ENCODE data around the gene CD300LG. TPM values are rescaled to one million over a fixed set of nuclear protein-coding genes. Genes with fewer than 3 reads are reported as not detected.
"Not testable (repeated sequence)": the region's sequence is repeated elsewhere in the genome, so short reads cannot be mapped to it uniquely, and the experiment has no call there.

The CD300LG gene
- total and polyA plus RNA-seq, 9 donors = 0.13 to 6.8 (median 2.1) TPM

DNA sequence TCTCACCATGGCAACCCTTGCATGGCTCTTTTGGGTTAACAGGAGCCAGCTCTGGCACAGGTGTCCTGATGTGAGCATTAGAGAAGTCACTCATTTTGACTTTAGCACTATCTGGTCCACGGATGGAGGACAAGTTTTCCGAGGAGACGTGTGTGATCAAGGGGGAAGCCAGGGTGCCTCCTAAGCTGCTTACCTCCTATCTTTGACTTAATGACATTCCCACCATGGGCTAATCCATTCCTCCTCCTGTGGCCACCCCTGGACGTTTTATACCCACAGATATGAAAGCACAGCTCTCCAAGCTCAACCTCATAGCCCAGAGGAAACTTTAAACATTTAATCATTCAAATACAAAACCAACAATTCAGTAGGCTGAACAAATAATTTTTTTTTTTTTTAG is 41.6 kb downstream of the CD300LG start:
- Histone ChIP-seq H3K4me1 (ENCODE audit: insufficient read depth) (no peaks in the 10 kb centered on the region), H3K9me3 (no peaks in the 10 kb centered on the region), H3K27ac (no peak overlapping the region), H3K27me3 (no peaks in the 10 kb centered on the region), H3K4me3 (no peak overlapping the region), H3K36me3 (no peaks in the 10 kb centered on the region)
- TF ChIP-seq, protein P1, sequence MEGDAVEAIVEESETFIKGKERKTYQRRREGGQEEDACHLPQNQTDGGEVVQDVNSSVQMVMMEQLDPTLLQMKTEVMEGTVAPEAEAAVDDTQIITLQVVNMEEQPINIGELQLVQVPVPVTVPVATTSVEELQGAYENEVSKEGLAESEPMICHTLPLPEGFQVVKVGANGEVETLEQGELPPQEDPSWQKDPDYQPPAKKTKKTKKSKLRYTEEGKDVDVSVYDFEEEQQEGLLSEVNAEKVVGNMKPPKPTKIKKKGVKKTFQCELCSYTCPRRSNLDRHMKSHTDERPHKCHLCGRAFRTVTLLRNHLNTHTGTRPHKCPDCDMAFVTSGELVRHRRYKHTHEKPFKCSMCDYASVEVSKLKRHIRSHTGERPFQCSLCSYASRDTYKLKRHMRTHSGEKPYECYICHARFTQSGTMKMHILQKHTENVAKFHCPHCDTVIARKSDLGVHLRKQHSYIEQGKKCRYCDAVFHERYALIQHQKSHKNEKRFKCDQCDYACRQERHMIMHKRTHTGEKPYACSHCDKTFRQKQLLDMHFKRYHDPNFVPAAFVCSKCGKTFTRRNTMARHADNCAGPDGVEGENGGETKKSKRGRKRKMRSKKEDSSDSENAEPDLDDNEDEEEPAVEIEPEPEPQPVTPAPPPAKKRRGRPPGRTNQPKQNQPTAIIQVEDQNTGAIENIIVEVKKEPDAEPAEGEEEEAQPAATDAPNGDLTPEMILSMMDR (IDR thresholded peaks at IDR 0.05) = no peak
- no peak for TF ChIP-seq POLR2A (IDR thresholded peaks at IDR 0.05)
- TF ChIP-seq EP300 (IDR thresholded peaks at IDR 0.05) = no peak
- intact Hi-C loops (cut with DNase I) = no loop called here
- WGBS, 3 donors = 72 to 81% (median 77%) methylated on average over 4 of the region's 4 CpGs
- no peak for DNase-seq

DNA sequence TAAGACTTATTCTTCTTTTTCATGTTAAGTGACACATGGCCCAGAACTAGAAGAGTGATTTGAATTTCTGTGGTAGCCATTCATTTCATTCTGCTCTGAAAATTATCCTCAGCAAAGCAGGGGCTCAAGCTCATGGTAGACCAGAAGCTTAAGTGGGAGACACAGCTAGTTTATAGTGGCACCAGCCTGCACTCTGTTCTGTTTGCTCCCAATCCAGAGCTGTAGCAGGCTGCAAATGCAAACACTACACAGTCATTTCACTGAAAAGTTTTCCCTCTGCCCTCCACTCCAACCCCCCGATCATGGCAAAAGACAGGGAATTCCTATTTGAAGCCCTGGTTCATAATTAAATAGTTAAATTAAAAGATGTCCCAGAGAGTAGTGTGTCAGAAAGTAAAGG is 43.3 kb downstream of the CD300LG start:
- no peaks in the 10 kb centered on the region for H3K36me3 ChIP-seq
- no peak for DNase-seq
- no peak for TF ChIP-seq POLR2A (IDR thresholded peaks at IDR 0.05)
- no peak for TF ChIP-seq EP300 (IDR thresholded peaks at IDR 0.05)
- TF ChIP-seq, protein P1 (IDR thresholded peaks at IDR 0.05) = no peak
- intact Hi-C loops (cut with DNase I) = no loop called here
- no peaks in the 10 kb centered on the region for H3K4me1 ChIP-seq (ENCODE audit: insufficient read depth)
- H3K27me3 ChIP-seq = no peaks in the 10 kb centered on the region
- H3K9me3 ChIP-seq = no peaks in the 10 kb centered on the region
- no peak overlapping the region for H3K27ac ChIP-seq
- 91 to 96% (median 93%) methylated on average over 1 of the region's 1 CpG for WGBS, 3 donors
- no peak overlapping the region for H3K4me3 ChIP-seq

DNA sequence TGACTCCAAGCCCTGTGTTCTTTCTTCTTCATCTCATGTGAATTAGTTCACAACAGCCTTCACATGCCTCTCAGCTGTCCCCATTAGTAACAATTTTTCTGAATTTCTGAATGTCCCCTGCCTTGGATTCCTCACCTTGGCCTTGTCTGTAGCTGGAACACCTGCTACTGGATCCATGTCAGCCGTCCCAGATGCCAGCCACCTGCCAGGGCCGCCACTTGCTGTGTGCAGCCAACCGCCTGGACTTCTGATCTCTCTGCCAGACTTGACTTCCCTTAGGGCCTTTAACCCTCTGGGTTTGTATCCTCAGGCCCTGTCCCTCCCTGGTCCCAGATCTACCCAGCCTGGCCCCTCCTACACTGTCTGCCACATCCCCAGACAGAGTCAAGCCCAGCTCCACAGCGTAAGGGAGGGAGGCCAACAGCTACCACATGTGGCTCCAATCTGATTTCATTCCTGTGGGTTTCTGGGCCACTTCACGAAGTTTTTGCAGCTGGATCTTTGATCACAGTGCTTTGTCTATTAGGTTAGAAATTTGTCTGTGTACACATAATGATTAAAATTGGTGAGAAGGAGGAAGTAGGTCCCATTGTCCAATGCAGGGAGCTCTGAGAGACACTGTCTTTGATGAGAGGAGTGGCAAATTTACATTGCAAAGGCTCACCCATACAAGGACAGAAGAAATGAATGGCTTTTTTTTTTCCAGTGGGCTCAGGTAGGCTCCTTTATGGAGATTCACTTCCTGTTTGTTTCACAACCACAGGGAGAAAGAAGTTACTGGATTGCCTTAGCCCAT is 45.1 kb downstream of the CD300LG start:
- intact Hi-C loops (cut with DNase I) = no loop called here
- no peak for TF ChIP-seq POLR2A (IDR thresholded peaks at IDR 0.05)
- 82 to 88% (median 87%) methylated on average over 5 of the region's 5 CpGs for WGBS, 3 donors

DNA sequence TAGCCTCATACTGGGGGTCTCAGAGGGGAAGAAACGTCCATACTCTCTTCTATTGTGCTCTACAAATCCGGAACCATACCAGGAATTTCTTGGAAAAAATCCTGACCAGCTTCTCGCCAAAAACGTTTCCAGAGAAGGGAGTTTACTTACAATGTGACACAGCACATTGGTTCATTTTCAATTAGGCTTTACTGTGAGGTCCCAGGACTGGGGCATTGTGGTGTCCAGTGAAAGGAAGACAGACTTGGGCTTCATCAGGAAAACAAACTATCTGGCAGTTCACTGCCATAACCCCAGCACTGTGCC is 45.6 kb downstream of the CD300LG start:
- WGBS, 3 donors = 34 to 37% (median 37%) methylated on average over 4 of the region's 4 CpGs
- Histone ChIP-seq H3K27ac (no peak overlapping the region), H3K9me3 (no peaks in the 10 kb centered on the region), H3K27me3 (no peaks in the 10 kb centered on the region), H3K4me3 (no peak overlapping the region), H3K36me3 (no peaks in the 10 kb centered on the region), H3K4me1 (ENCODE audit: insufficient read depth) (no peaks in the 10 kb centered on the region)
- intact Hi-C loops (cut with DNase I) = no loop called here
- TF ChIP-seq POLR2A (IDR thresholded peaks at IDR 0.05) = no peak
- TF ChIP-seq EP300 (IDR thresholded peaks at IDR 0.05) = no peak
- TF ChIP-seq, protein P1 (IDR thresholded peaks at IDR 0.05) = no peak
- no peak for DNase-seq

More for the DNA sequence above, 45.1 kb downstream of the CD300LG start:
- no peak overlapping the region for H3K27ac ChIP-seq
- H3K4me3 ChIP-seq = no peak overlapping the region
- H3K4me1 ChIP-seq (ENCODE audit: insufficient read depth) = no peaks in the 10 kb centered on the region
- no peaks in the 10 kb centered on the region for H3K9me3 ChIP-seq
- H3K27me3 ChIP-seq = no peaks in the 10 kb centered on the region
- no peaks in the 10 kb centered on the region for H3K36me3 ChIP-seq
- no peak for DNase-seq

DNA sequence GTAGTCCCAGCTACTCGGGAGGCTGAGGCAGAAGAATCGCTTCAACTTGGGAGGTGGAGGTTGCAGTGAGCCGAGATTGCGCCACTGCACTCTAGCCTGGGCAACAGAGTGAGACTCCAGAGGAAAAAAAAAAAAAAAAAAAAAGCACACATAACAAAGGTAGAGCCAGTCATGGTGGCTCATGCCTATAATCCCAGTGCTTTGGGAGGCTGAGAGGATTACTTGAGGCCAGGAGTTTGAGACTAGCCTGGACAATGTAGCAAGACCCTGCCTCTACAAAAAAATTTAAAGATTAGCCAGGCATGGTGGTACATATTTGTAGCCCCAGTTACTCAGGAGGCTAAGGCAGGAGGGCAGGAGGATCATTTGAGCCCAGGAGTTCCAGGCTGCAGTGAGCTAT is 47.5 kb downstream of the CD300LG start:
- H3K27ac ChIP-seq; H3K4me3 ChIP-seq; DNase-seq; H3K36me3 ChIP-seq; H3K4me1 ChIP-seq (ENCODE audit: insufficient read depth); H3K27me3 ChIP-seq; H3K9me3 ChIP-seq; intact Hi-C loops (cut with DNase I): not testable (repeated sequence)
- WGBS, 3 donors = 91 to 97% (median 93%) methylated on average over 4 of the region's 4 CpGs

Data from ovary (tissue), 9 donors.